Mesothelial cell of epicardium (in vitro differentiated cells): Measurements from ENCODE around the gene SUCNR1. TPM values are rescaled to one million over a fixed set of nuclear protein-coding genes. Genes with fewer than 3 reads are reported as not detected.

ENCODE experiments used
- DNase-seq, 2 experiments: peaks; one replicate each; pipeline ENCODE4 v3.0.0; 2021; ENCODE audit warnings: low spot score in 2 of 2; ENCODE audit not compliant: unreplicated experiment in 2 of 2
- H3K27ac Mint-ChIP-seq: 2 replicates; pipeline ENCODE4 v1.8.0; 2021; ENCODE audit warnings: mixed read lengths
- H3K27me3 Mint-ChIP-seq: 2 replicates; pipeline ENCODE4 v1.8.0; 2021; ENCODE audit warnings: low read depth, mixed read lengths
- H3K36me3 Mint-ChIP-seq: 2 replicates; pipeline ENCODE4 v1.8.0; 2021; ENCODE audit warnings: mixed read lengths
- H3K4me1 Mint-ChIP-seq: 2 replicates; pipeline ENCODE4 v1.8.0; 2021; ENCODE audit warnings: mixed read lengths
- H3K4me3 Mint-ChIP-seq: 2 replicates; pipeline ENCODE4 v1.8.0; 2021; ENCODE audit warnings: mild to moderate bottlenecking, moderate library complexity, mixed read lengths
- H3K9me3 Mint-ChIP-seq: 2 replicates; pipeline ENCODE4 v1.8.0; 2021; ENCODE audit warnings: mixed read lengths
- total RNA-seq: library from RNA; stranded (reverse); gene quantifications from 3 replicates; pipeline ENCODE4 v1.2.1, GENCODE V29; 2021
- TF ChIP-seq, protein P1 (sequence below): fragments of 200-600 bp; sonication (generic); IDR thresholded peaks from one replicate; pipeline ENCODE4 v1.5.0; 2021; ENCODE audit warnings: antibody characterized with exemption; ENCODE audit not compliant: unreplicated experiment

Gene SUCNR1
- total RNA-seq, 1 donor from 2014 or later = 0.13 TPM

DNA sequence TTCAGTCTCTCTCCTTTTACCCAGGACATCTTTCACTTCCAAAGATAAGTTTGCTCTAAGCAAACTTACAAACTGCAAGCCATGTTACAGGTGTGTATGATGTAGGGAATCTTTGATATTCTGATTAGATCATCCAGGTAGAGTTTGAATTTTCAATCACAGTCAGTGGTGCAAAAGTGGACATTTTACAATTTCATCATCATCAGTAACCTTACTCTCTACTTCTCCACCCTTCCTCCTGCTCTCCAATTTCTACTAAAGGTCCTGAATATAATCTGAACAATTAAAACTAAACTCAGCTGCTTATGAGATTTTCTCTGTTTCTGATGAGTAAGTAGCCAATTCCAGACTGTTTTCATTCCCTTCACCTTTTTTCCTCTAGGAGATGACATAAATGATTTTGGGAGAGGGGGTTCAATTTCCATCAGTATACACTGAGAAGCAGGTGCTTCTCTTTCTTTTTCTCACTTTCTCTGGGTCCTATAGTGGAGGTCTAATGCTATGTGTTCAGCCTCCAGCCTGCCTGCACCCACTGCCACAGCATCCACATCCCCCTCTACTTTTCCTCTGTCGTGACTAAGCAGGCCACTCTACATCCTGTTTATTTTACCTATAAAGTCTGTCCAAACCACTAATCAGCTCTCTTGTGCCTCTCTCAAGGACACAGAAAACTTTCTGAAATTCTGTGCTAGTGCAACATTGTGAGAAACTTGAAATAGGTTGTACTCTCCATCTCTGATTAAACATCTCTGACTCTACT is 27.6 kb downstream of the SUCNR1 start:
- peaks cover 46% of the 10 kb centered on the region for H3K4me1 Mint-ChIP-seq
- H3K9me3 Mint-ChIP-seq = no peaks in the 10 kb centered on the region
- TF ChIP-seq, protein P1, sequence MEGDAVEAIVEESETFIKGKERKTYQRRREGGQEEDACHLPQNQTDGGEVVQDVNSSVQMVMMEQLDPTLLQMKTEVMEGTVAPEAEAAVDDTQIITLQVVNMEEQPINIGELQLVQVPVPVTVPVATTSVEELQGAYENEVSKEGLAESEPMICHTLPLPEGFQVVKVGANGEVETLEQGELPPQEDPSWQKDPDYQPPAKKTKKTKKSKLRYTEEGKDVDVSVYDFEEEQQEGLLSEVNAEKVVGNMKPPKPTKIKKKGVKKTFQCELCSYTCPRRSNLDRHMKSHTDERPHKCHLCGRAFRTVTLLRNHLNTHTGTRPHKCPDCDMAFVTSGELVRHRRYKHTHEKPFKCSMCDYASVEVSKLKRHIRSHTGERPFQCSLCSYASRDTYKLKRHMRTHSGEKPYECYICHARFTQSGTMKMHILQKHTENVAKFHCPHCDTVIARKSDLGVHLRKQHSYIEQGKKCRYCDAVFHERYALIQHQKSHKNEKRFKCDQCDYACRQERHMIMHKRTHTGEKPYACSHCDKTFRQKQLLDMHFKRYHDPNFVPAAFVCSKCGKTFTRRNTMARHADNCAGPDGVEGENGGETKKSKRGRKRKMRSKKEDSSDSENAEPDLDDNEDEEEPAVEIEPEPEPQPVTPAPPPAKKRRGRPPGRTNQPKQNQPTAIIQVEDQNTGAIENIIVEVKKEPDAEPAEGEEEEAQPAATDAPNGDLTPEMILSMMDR = no peak
- H3K27ac Mint-ChIP-seq = no peak overlapping the region
- H3K36me3 Mint-ChIP-seq = no peaks in the 10 kb centered on the region
- DNase-seq = no peak
- H3K27me3 Mint-ChIP-seq = peaks cover 19% of the 10 kb centered on the region
- H3K4me3 Mint-ChIP-seq = no peak overlapping the region

- Mint-ChIP-seq H3K27me3 (peaks cover 19% of the 10 kb centered on the region), H3K4me3 (no peak overlapping the region), H3K9me3 (no peaks in the 10 kb centered on the region), H3K27ac (no peak overlapping the region), H3K36me3 (no peaks in the 10 kb centered on the region), H3K4me1 (peaks cover 41% of the 10 kb centered on the region)
- DNase-seq = no peak
- TF ChIP-seq, protein P1 = no peak
Observed at GRCh38 chr3:151901644-151902285, 28.3 kb downstream of the SUCNR1 start.

GRCh38 chr3:151903501-151903991 is 30.1 kb downstream of the SUCNR1 start:
- Mint-ChIP-seq H3K4me1 (peaks cover 41% of the 10 kb centered on the region), H3K27me3 (peaks cover 19% of the 10 kb centered on the region)

GRCh38 chr3:151905647-151906046 is 32.2 kb downstream of the SUCNR1 start:
- Mint-ChIP-seq H3K4me3 (no peak overlapping the region), H3K27ac (no peak overlapping the region), H3K27me3 (peaks cover 19% of the 10 kb centered on the region), H3K36me3 (no peaks in the 10 kb centered on the region), H3K4me1 (peaks cover 26% of the 10 kb centered on the region), H3K9me3 (no peaks in the 10 kb centered on the region)
- TF ChIP-seq, protein P1 = no peak
- DNase-seq = no peak

More at GRCh38 chr3:151903501-151903991, 30.1 kb downstream of the SUCNR1 start:
- TF ChIP-seq, protein P1 = no peak
- no peak for DNase-seq
- H3K36me3 Mint-ChIP-seq = no peaks in the 10 kb centered on the region
- H3K9me3 Mint-ChIP-seq = no peaks in the 10 kb centered on the region
- no peak overlapping the region for H3K4me3 Mint-ChIP-seq
- peak overlapping the region; percentile 17 for H3K27ac Mint-ChIP-seq

GRCh38 chr3:151906751-151907150 is 33.3 kb downstream of the SUCNR1 start:
- Mint-ChIP-seq H3K4me1 (peaks cover 18% of the 10 kb centered on the region), H3K27me3 (peaks cover 10% of the 10 kb centered on the region), H3K27ac (no peak overlapping the region), H3K4me3 (no peak overlapping the region), H3K9me3 (peaks cover 10% of the 10 kb centered on the region), H3K36me3 (peaks cover 3% of the 10 kb centered on the region)
- TF ChIP-seq, protein P1 = no peak
- DNase-seq = no peak
